G401 (cell line): Measurements from ENCODE around the gene CLUH. TPM values are rescaled to one million over a fixed set of nuclear protein-coding genes. Genes with fewer than 3 reads are reported as not detected.

ENCODE experiments used
- DNase-seq: peaks from one replicate; pipeline ENCODE4 v3.0.0-alpha.2; 2015; ENCODE audit warnings: low spot score
- in situ Hi-C: cut with HindIII; loops from 2 replicates; pipeline ENCODE4 v1.10.0; 2016; ENCODE audit warnings: low sequenced_read_pairs, mixed read lengths
- total RNA-seq: library from RNA; depleted of rRNA; stranded (reverse); fragments of >200 nt; shearing (Covaris generic); gene quantifications from 2 replicates; pipeline ENCODE4 v1.2.3, GENCODE V29; 2014

Gene CLUH
- total RNA-seq, 1 experiment from 2014 or later = 58.1 TPM

DNA sequence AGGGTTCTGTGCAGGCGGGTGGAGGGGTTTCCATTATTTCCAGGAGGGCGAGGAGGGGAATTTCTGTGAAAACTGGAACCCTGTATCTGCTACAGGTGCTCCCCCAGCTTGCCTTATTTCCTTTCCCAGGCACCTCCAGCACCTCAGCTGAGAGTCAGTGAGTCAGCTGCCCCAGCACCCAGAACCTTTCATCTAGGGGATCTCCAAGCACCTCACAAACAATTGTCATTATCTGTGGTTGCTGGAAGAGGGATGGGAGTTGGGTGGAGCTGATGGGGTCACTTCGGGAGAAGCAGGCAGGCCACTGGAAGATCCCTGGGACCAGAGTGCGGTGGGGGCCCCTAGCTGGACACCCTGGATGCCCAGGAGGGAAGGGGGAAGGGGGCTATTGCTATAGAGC lies 10.0 kb upstream of the CLUH start:
- in situ Hi-C loops = no loop called here
- no peak for DNase-seq

DNA sequence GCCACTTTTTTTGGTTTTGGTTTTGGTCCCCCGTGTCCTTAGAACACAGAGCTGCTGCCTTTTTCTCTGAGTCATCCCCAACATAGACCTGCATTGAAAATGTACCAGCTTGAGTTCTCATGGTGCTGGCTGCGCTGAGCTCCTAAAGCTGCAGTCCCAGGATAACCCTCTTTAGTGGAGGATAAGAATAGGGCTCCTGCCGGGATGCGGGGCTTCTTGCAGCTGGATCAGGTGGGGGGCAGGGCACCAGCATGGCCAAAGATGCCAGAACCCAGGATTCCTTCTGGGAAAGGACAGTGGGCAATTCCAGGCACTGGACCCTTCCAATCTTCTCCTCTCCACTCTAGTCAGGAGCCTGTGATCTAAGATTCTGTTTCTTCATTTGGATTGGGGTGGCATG lies 8.3 kb upstream of the CLUH start:
- no peak for DNase-seq

DNA sequence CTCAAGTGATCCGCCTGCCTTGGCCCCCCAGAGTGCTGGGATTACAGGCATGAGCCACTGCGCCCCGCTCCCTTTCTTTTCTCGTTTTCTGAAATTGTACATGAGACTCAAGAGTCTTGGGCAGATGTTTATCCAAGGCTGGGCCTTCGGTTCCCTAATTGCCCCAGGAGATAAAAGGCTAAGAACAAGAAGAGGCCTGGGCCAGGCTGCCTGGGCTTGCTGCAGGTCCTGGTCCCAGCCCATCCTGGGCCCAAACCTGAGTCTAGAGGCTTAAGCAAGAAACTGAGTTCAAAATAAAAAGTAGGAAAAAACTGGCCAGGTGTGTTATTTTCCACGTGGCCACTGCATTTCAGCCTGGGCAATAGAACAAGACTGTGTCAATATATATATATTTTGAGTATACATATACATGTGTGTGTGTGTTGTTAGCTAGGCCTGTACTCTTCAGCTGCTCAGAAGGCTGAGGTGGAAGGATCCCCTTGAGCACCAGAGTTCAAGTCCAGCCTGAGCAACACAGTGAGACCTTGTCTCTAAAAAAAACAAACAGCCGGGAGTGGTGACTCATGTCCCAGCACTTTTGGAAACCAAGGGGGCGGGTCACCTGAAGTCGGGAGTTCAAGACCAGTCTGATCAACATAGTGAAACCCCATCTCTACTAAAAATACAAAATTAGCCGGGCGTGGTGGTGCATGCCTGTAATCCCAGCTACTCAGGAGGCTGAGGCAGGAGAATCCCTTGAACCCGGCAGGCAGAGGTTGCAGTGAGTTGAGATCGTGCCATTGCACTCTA lies 6.8 kb upstream of the CLUH start:
- no peak for DNase-seq
- in situ Hi-C loops = no loop called here

More for the DNA sequence above, 8.3 kb upstream of the CLUH start:
- in situ Hi-C loops = no loop called here

DNA sequence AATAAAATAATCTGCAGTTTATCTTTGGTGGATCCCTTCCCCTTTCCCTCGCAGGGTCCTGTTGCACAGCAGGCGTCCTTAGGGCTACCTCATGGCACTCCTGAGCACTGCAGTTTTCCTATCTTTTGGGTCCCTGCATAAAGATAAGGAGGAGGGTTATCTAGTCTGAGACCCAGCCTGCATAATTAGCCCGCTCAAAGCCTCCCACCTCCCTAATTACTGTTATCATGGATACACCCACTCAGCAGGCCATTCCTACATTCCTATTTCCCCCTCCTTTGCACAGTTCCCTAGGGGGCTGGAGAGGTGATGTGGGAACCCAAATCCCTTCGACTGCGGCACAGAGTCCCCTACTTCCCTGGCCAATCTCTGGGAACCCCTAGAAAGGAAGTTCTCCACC lies 5.1 kb upstream of the CLUH start:
- in situ Hi-C loops = no loop called here
- DNase-seq = no peak

DNA sequence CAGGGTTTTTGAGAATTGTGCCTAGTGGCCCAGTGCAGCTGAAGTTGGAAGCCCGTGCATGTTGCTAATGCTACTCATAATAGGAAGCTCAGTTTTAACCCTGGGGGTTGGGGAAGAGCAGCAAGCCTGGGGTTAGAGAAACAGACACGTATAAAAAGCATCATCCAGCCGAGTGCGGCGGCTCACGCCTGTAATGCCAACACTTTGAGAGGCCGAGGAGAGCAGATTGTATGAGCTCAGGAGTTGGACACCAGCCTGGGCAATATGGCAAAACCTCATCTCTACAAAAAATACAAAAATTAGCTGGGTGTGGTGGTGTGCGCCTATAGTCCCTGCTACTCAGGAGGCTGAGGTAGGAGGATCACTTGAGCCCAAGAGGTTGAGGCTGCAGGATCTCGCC lies 2.3 kb upstream of the CLUH start:
- in situ Hi-C loops = no loop called here
- DNase-seq = peak; percentile 82

DNA sequence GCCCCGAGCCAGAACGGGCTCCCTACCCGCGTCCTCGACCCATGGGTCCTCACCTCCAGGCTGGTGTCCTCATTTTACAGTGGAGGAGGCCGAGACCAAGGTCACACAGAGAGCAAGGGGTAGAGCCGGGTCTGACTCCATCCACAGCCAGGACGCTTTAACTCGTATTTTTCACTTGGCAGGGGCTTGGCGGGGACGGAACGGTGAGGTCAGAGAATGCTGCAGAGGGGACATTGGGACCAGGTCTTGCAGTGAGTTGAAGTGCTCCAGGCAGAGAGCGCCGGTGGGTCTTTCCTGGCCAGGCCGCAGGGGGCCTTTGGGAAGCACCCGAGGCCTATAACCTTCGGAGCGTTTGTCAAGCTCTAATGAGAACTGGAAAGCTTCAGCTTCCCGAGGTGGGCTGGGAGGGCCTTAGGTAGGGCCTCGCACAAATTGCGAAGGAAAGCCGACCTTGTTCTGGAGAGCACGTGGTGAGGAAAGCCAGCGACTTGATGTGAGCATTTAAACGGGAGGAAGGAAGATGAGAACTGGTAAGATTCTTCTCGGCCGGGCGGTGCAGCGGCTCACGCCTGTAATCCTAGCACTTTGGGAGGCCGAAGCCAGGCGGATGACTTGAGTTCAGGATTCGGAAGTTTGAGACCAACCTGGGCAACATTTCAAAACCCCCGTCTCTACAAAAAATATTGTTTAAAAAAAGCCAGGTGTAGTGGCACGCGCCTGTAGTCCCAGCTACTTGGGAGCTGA lies 908 bp upstream of the CLUH start:
- in situ Hi-C loops = no loop called here
- peak; percentile 40 for DNase-seq

DNA sequence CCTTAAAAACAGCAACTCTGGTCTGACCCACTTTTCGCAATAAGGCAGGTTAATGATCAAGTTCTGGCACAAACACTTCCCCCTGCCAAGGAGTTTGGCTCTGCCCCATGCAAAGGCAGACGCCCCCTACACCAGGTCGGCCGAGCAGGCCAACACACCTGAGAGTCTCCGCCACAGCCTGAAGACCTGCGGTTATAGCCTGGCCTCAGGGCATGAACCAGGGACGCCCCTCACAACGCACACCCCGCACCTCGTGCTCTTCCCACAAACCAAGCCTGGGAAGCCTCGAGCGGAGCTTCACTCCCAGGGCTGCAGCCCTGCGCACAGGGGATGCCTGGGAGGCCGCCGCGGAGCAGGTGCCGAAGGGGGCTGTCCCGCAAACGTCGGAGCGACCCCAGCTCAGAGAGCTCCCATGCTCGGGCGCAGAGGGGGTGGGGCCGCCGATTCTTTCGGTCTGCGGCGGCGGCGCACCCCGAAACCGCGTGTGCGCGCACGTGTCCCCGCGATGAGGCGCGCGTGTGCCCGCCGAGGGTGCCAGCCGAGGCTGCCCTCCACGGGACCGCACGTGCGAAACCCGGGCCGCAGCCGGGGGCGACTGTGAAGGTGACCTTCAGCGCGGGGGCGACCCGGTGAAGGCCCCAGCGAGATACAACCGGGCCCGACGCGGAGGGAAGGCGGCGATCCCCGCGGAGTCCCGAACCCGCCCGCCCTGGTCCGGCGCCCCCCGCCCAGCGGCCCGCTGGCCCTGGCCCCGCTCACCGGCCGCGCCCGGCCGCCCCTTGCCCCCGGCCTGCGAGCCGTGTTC lies 559 bp downstream of the CLUH start:
- in situ Hi-C loops = no loop called here
- DNase-seq = no peak

DNA sequence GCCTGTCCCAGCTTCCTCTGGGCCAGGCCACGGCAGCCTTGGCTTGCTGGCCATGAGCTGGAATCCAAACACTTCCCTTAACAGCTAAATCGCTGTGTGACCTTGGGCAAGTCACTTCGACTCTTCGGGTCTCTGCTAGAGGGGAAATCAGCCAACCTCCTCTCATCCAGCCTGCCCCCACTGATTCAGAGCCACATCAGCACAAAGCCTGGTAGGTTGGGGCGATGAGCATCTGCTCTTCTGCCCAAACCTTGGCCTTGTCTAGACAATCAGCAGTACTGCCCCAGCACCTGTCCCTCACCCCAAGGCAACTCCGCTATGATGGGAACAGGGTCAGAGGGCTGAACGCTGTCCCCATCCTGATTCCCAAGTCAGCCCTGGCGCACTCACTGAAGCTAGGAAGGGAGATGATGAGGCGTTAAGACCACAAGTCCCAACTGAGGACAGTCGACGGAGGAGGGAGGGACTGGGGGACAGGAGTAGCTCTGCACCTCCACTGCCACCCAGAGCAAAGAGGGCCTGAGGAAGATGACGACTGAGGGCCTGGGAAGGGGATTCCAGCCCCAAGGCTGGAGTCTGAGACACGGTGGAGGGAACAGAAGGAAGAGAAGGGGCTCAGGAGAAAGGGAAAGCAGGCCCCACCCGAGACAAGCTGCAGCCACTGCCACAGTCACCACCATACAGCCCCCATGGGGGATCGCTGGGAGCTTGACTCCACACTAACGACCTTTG lies 1.3 kb downstream of the CLUH start:
- in situ Hi-C loops = no loop called here
- no peak for DNase-seq

DNA sequence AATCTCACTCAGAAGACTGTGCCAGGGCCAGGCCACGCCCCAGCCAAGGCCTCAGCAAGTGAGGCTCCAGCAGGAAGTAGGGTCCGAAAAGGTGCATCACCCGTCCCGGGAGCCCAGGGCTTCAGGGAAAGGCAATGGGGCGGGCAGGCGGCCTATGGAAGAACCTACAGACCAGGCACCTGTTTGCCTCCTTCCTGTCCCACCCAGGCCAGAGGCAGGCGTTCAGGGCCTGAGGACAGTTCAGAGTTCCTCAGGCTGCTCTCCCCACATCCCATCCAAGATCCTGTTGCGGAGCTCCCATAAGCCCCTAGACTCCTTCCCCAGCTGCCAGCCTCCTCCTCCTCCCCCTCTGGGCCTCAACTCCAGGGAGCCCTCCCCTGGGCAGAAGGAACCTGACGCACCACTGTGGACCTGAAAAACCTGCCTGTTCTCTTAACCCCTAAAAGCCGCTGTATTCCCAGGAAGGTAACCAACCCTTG lies 2.3 kb downstream of the CLUH start:
- in situ Hi-C loops = no loop called here
- no peak for DNase-seq

DNA sequence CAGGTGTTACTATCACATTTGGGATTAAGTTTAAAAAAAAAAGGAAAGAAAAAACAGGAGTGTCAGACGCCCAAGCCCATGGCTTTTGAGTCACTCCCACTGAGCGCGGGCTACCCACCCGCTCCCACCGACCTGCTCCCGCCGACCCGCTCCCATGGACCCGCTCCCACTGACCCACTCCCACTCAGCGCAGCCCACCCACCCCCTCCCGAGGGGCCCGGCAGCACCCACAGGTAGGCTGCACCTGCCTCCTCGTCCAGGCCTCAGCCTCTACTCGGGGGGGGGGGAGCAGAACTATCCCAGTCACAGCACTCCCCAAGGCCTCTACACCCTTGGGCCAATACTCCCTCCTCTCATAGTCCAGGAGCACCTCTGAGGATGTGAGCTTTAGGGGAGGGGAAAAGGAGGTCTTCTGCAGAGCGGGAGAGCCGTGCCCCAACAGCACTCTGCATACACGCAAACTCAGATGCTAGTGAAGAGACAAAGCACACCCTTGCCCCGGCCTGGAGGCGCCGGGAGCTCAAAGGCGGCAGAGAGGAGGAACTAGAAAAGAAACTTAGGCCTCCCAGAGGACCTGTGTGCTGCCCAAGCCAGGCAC lies 2.9 kb downstream of the CLUH start:
- in situ Hi-C loops = no loop called here
- no peak for DNase-seq

DNA sequence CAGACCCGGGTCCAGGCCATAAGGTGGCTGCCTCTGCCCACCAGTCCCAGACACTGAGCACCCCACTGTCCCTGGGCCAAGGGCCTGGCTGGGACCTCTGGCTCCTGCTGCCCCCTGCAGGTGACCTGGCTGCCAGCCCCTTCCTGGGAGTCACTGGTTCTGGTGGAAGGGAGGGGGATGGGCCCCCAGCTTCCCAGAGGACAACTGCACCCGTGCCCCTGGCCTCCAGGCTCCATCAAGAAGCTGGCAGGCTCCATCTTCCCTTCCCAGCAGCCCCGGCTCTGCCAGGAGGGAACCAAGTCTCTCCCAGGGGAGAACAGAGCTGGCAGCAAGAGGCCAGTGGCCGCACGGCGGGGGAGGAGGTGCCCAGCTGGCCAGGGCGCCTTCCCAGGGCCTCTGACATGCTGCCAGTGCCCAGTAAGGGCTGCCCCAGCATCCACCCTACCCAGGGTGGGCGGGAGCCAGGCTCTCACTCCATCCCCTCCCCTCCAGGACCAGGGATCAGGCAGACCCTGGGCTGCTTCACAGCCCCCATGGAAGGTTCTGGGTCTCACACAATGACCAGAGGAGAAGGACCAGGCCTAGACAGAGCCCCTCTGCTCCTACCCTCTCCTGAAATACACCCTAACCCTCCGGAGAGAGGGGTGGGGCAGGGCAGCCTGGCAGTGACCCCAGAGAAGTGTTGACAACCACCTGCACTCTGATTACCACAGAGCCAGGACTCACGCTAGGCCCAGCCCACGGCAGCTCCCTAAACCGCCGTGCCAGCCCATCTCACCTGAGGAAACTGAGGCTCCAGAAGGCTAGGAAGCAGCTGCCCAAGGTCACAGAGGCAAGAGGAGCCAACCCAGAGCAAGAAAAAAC lies 3.6 kb downstream of the CLUH start:
- in situ Hi-C loops = no loop called here
- DNase-seq = peak; percentile 45

DNA sequence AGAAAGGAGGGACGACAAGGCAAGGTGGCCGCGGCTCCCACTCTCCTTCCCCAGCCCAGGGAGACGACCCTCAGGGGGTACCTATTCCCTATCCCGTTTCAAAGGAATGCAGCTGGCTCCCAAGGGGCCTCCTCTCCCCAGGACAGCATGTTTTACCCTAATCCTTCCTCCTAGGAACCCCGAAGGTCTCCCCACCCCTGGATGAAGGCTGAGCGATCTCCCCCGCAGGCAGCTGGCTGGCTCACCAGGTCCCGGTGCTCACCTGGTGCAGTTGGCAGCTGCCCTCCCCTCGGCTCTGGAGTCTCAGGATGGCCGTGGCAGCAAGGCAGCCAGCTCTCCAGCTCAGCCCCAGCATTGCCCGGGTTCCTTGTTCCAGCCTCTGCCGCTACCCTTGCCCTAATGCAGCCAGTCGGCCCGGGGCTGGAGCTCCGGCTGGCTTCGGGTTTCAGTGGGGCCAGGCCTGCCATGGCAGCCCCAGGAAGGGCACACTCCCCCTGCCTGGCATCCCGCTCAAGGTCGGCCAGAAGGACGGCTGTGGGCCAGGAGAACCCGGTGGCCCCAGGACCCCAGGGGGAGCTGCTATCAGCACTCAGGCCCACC lies 4.6 kb downstream of the CLUH start:
- no peak for DNase-seq
- in situ Hi-C loops = no loop called here

DNA sequence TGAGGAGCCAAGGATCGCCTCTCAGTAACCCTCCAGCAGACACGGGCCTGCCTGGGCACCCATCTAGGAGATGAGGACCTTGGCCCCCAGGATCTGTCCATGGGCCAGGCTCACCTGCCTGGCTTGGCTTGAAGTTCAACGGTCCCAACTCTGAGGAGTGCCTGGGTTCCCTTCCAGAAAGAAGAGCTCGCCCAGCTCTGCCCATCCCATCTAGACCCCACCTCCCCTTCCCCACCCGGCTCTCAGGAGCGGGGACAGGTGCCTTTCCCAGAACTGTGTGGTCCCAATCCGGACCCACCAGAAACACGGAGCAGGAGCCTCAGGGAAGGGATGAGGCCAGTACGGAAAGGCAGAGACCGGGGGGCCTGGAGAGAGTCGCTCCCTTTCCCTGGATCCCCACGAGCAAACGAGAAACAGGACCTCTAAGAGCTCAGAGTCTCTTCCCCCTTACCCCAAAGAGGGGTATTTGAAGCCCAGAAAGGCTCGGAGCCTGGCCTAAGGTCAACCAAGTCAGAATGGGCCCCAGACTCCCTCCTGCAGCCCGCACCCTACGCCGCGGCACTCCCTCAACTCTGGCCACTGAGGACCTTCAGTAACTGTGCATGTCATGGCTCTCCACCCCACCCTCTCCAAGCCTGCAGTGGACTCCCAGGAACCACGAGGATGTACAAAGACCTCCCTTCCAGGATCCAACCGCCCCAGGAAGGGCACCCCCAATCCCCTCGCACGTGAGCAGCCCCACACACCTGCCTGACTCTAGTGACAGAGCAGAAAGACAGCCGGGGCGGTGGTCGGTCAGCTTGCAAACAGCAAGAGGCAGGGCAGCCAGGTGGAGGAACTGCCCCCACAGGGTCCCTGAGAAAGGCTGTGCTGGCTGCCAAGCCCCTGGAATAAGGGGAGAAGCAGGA lies 5.4 kb downstream of the CLUH start:
- DNase-seq = no peak
- in situ Hi-C loops = no loop called here

DNA sequence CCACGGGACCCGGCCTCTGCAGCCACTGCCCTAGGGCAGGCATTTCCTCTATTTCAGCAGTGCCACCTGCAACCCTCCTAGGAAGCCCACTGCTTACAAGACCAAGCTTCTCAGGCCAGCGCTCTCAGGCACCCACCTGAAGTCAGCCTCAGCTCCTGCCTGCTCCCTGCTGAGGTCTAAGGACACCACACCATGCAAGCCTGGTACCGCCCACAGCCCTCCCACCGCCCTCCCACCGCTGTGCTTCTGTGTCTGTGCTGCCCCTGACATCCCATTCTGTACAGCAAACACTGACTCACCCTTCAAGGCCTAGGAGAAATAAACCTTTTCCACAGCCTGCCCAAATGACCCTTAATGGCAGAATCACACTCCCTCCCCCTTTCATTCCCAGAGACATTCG lies 6.3 kb downstream of the CLUH start:
- in situ Hi-C loops = no loop called here
- no peak for DNase-seq

DNA sequence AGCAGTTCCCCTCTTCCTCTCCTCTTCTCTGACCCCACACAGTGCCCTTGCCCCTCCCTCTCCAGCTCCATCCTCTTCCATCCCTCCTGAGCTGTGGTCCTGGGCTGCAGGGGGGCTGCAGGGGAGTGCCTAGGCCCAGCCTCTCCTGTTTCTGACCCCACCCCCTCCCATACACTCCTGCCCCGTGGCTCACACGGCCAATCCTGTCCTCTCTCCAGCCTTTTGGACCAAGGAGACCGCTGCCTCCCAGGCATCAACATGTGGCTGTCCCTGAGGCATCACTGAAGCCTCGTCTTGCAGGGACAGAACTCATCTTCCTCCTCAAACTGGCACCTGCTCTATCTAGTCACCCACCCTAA lies 6.7 kb downstream of the CLUH start:
- in situ Hi-C loops = no loop called here
- no peak for DNase-seq

DNA sequence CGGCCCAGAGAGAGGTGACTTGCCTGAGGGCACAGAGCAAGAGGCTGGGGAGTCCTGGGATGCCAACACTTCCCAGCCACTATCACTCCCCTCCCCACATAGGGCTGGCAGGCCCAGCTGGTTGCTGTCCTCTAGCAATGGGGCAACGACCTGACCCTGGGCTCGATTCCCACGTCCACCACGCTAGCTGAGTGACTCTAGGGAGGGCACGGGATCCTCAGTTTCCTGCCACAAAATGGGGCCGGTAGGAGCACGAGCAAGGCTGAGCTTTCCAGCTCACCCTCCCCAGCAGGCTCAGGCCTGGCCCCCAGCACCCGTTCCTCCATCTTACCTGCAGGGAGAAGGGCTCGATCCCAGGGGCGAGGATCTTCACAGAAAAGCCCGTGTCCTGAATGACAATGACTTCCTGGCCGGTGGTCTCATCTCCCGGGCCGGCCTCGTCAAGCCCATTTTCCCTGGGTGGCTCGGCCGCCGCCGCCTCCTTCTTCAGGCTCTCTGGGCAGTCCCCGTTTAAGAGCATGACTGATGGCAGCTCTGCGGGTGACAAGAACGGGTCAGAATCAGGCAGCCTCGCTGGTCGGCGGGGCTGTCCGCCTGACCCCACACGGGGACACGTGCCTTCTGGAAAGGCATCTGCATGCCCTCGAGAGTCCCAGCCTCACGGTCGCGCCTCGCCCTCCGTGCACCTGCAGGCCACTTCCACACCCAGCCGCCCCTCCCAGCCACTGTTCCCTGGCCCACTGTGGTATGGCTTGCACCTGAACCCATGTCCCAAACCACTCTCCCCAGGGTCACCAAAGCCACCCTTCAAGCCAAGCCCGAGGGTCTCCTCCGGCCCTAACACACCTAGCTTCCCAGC lies 7.3 kb downstream of the CLUH start:
- no peak for DNase-seq
- in situ Hi-C loops = no loop called here
